H1 (cell line): ENCODE measurements around the gene NCKIPSD. TPM values are rescaled to one million over a fixed set of nuclear protein-coding genes. Genes with fewer than 3 reads are reported as not detected.

Source experiments
- polyA plus RNA-seq, 7 experiments: library from polyadenylated mRNA; depleted of rRNA in 3 of 7; stranded (reverse) in 5 of 7; unstranded in 2 of 7; fragments of >200 nt in 5 of 7; fragments of 200-250 nt in 2 of 7; gene quantifications; 1 replicate in 5 of 7; 2 replicates in 1 of 7; 4 replicates in 1 of 7; pipeline versions ENCODE4 v1.2.1 to v1.2.3, GENCODE V29; 2011 to 2013; ENCODE audit warnings: missing spikeins in 2 of 7, mixed read lengths in 2 of 7
- total RNA-seq: library from RNA; stranded (reverse); fragmentation: NEBNext Ultra II Directional; extraction: Animal tissue kit (Norgen Biotek cat#: 25700); gene quantifications from 2 replicates; pipeline ENCODE4 v1.2.1, GENCODE V29; 2021
- TF ChIP-seq, protein P1 (sequence below): fragments of 300-600 bp; sonication (generic); IDR thresholded peaks from 2 replicates; pipeline ENCODE4 v1.7.1; 2012; ENCODE audit warnings: low read length, moderate library complexity, mild to moderate bottlenecking, inconsistent platforms; ENCODE audit not compliant: insufficient replicate concordance

NCKIPSD gene
- total and polyA plus RNA-seq, 2 of the 8 experiments (the other 6 are each of a cell fraction or from before 2014, with no cell fraction given), result 34.7 to 91.8 TPM

DNA sequence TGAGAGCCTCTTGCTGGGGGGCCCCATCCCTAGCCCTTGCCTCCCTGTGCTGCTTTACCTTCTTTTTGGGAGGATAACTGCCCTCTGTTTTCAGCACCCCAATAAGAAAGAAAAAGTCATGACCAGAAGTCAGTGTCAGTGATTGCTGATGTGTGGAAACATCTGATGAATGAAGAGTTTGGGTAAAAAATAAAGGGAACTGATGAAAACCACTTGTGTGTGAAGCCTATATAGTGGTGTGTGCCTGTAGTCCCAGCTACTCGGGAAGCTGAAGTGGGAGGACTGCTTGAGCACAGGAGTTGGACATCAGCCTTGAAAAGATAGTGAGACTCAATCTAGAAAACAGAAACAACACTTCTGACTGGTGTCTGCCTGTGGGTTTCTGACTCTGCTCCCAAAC, 13.2 kb downstream of the NCKIPSD start (continued):
- TF ChIP-seq, protein P1, sequence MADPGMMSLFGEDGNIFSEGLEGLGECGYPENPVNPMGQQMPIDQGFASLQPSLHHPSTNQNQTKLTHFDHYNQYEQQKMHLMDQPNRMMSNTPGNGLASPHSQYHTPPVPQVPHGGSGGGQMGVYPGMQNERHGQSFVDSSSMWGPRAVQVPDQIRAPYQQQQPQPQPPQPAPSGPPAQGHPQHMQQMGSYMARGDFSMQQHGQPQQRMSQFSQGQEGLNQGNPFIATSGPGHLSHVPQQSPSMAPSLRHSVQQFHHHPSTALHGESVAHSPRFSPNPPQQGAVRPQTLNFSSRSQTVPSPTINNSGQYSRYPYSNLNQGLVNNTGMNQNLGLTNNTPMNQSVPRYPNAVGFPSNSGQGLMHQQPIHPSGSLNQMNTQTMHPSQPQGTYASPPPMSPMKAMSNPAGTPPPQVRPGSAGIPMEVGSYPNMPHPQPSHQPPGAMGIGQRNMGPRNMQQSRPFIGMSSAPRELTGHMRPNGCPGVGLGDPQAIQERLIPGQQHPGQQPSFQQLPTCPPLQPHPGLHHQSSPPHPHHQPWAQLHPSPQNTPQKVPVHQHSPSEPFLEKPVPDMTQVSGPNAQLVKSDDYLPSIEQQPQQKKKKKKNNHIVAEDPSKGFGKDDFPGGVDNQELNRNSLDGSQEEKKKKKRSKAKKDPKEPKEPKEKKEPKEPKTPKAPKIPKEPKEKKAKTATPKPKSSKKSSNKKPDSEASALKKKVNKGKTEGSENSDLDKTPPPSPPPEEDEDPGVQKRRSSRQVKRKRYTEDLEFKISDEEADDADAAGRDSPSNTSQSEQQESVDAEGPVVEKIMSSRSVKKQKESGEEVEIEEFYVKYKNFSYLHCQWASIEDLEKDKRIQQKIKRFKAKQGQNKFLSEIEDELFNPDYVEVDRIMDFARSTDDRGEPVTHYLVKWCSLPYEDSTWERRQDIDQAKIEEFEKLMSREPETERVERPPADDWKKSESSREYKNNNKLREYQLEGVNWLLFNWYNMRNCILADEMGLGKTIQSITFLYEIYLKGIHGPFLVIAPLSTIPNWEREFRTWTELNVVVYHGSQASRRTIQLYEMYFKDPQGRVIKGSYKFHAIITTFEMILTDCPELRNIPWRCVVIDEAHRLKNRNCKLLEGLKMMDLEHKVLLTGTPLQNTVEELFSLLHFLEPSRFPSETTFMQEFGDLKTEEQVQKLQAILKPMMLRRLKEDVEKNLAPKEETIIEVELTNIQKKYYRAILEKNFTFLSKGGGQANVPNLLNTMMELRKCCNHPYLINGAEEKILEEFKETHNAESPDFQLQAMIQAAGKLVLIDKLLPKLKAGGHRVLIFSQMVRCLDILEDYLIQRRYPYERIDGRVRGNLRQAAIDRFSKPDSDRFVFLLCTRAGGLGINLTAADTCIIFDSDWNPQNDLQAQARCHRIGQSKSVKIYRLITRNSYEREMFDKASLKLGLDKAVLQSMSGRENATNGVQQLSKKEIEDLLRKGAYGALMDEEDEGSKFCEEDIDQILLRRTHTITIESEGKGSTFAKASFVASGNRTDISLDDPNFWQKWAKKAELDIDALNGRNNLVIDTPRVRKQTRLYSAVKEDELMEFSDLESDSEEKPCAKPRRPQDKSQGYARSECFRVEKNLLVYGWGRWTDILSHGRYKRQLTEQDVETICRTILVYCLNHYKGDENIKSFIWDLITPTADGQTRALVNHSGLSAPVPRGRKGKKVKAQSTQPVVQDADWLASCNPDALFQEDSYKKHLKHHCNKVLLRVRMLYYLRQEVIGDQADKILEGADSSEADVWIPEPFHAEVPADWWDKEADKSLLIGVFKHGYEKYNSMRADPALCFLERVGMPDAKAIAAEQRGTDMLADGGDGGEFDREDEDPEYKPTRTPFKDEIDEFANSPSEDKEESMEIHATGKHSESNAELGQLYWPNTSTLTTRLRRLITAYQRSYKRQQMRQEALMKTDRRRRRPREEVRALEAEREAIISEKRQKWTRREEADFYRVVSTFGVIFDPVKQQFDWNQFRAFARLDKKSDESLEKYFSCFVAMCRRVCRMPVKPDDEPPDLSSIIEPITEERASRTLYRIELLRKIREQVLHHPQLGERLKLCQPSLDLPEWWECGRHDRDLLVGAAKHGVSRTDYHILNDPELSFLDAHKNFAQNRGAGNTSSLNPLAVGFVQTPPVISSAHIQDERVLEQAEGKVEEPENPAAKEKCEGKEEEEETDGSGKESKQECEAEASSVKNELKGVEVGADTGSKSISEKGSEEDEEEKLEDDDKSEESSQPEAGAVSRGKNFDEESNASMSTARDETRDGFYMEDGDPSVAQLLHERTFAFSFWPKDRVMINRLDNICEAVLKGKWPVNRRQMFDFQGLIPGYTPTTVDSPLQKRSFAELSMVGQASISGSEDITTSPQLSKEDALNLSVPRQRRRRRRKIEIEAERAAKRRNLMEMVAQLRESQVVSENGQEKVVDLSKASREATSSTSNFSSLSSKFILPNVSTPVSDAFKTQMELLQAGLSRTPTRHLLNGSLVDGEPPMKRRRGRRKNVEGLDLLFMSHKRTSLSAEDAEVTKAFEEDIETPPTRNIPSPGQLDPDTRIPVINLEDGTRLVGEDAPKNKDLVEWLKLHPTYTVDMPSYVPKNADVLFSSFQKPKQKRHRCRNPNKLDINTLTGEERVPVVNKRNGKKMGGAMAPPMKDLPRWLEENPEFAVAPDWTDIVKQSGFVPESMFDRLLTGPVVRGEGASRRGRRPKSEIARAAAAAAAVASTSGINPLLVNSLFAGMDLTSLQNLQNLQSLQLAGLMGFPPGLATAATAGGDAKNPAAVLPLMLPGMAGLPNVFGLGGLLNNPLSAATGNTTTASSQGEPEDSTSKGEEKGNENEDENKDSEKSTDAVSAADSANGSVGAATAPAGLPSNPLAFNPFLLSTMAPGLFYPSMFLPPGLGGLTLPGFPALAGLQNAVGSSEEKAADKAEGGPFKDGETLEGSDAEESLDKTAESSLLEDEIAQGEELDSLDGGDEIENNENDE, result no peak
